BLaER1 (cell line): ENCODE results near the gene SLC4A5.
"Not testable (repeated sequence)": the region's sequence is repeated elsewhere in the genome, so short reads cannot be mapped to it uniquely, and the experiment has no call there.

Experiments used
- H3K27ac ChIP-seq: shearing (Covaris generic); formaldehyde crosslinking; 2 replicates; pipeline ENCODE4 v1.8.1; 2022
- H3K27me3 ChIP-seq: shearing (Covaris generic); formaldehyde crosslinking; 2 replicates; pipeline ENCODE4 v1.8.1; 2022
- H3K36me3 ChIP-seq: shearing (Covaris generic); formaldehyde crosslinking; 2 replicates; pipeline ENCODE4 v1.8.1; 2022
- H3K4me1 ChIP-seq: shearing (Covaris generic); formaldehyde crosslinking; 2 replicates; pipeline ENCODE4 v1.8.1; 2022
- H3K4me2 ChIP-seq: shearing (Covaris generic); formaldehyde crosslinking; 2 replicates; pipeline ENCODE4 v1.8.1; 2022
- H3K4me3 ChIP-seq: shearing (Covaris generic); formaldehyde crosslinking; 2 replicates; pipeline ENCODE4 v1.8.1; 2022
- H3K9ac ChIP-seq: shearing (Covaris generic); formaldehyde crosslinking; 2 replicates; pipeline ENCODE4 v1.8.1; 2022
- H3K9me3 ChIP-seq: shearing (Covaris generic); formaldehyde crosslinking; 2 replicates; pipeline ENCODE4 v1.8.1; 2022
- H4K20me1 ChIP-seq: shearing (Covaris generic); formaldehyde crosslinking; 2 replicates; pipeline ENCODE4 v1.8.1; 2022
- Cebpa-rat ChIP-seq: shearing (Covaris generic); IDR thresholded peaks from 2 replicates; pipeline ENCODE4 v1.8.1; 2022

Gene SLC4A5

GRCh38 chr2:74368499-74368898 is 25.3 kb upstream of the SLC4A5 start:
- H3K9ac ChIP-seq = no peak overlapping the region
- H3K4me1 ChIP-seq = peaks cover 11% of the 10 kb centered on the region
- no peak for TF ChIP-seq Cebpa-rat
- H4K20me1 ChIP-seq = peaks cover 12% of the 10 kb centered on the region
- H3K4me3 ChIP-seq = no peak overlapping the region
- peaks cover 93% of the 10 kb centered on the region for H3K36me3 ChIP-seq
- H3K4me2 ChIP-seq = no peak overlapping the region
- no peaks in the 10 kb centered on the region for H3K27me3 ChIP-seq
- no peaks in the 10 kb centered on the region for H3K9me3 ChIP-seq
- no peak overlapping the region for H3K27ac ChIP-seq

DNA sequence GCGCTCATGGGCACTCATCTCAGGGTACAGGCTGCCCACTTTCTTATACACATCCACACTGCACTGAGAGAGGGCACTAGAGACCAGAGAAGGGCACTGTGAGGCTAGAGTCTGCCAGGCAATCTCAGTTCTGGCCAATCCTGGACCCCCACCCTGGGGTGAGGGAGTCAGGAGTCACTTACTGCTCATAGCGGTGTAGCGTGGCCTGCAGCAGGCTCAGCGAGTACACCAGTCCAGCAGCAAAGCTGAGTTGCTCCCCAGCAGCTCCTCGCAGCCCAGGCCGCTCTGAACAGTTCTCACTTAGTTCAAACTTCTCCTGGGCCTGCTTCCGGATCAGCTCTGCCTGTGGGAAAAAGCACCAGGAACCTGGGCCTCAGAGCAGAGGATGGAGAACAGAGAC is 24.6 kb upstream of the SLC4A5 start:
- H3K27ac ChIP-seq = no peak overlapping the region
- no peak overlapping the region for H3K4me2 ChIP-seq
- no peak overlapping the region for H3K4me3 ChIP-seq
- no peaks in the 10 kb centered on the region for H3K27me3 ChIP-seq
- peaks cover 100% of the 10 kb centered on the region for H3K36me3 ChIP-seq
- TF ChIP-seq Cebpa-rat = no peak
- H4K20me1 ChIP-seq = peaks cover 6% of the 10 kb centered on the region
- H3K4me1 ChIP-seq = peaks cover 4% of the 10 kb centered on the region
- no peak overlapping the region for H3K9ac ChIP-seq
- no peaks in the 10 kb centered on the region for H3K9me3 ChIP-seq

- no peak for TF ChIP-seq Cebpa-rat
- Histone ChIP-seq H3K9me3 (no peaks in the 10 kb centered on the region), H3K27ac (no peak overlapping the region), H3K36me3 (peaks cover 100% of the 10 kb centered on the region), H3K9ac (no peak overlapping the region), H3K4me2 (no peak overlapping the region), H3K27me3 (no peaks in the 10 kb centered on the region), H3K4me3 (no peak overlapping the region), H4K20me1 (no peaks in the 10 kb centered on the region; the same call in 1 of the 2 replicates), H3K4me1 (no peaks in the 10 kb centered on the region)
Measured at GRCh38 chr2:74366036-74366435, 22.8 kb upstream of the SLC4A5 start.

DNA sequence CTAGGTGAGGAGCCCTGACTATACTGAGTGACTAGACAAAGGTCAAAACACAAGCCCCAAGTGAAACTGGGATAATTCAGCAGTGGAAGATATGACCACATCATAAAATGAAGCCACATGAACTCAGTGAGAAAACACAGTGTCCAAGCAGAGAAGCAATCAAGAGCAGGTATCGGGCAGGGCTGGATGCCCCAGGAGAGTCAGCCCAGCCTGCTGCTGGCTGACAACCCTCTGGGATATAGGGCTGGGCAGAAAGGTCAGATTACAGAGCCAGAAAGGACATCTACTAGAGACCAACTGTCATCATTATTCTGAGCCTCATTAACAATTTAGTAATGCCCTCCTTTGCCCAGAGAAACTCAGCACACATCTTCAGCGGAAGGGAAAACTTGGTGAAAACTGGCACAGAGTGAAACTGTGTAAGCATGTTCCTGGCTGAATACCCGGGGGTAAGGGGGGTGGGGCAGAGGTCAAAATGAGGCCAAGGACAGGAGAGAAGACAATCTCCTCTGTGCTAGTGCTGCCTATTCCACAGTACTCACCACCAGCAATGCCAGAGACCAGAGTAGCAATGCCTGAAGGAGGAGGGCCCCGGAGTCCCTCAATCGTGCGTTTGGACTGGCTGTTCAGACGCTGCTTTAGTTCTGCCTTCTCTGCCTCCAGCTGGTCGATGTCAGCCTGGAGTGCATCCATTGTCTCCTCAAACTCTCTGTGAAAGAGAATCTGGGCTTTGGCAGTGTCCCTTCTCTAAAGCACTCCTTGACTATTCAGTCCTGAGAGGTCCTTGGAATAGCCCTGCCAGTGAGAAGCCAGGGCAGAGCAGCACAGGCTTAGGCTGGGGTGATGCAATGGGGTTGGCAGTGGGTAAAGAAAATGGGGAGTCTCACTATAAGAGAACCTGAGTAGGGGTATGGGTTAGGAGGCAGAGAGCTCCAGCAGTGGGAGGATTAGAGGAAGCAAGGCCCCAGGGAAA is 21.6 kb upstream of the SLC4A5 start:
- no peak for TF ChIP-seq Cebpa-rat
- no peak overlapping the region for H3K27ac ChIP-seq
- H3K4me3 ChIP-seq = no peak overlapping the region
- H3K27me3 ChIP-seq = no peaks in the 10 kb centered on the region
- H4K20me1 ChIP-seq = no peaks in the 10 kb centered on the region; the same call in 1 of the 2 replicates
- no peaks in the 10 kb centered on the region for H3K9me3 ChIP-seq
- no peaks in the 10 kb centered on the region for H3K4me1 ChIP-seq
- H3K36me3 ChIP-seq = peaks cover 100% of the 10 kb centered on the region
- H3K9ac ChIP-seq = no peak overlapping the region
- no peak overlapping the region for H3K4me2 ChIP-seq

DNA sequence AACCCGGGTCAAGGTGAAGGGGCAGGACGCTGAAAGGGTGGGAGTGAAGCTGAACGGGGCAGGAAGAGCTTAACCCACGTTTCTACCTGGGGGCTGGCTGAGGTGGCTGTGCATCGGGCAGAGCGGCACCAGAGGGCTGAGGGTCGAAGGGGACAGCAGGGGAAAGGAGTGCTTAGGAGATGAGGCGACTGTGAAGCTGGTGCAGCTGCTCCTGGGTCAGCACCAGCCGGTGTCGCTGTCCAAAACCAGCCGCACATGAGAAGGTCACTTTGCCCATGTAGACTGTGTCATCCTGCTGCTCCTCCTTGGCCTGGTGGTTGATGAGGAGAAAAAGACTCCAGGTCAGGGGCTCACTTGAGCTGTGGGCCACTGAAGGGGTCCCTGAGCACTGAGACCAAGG is 18.1 kb upstream of the SLC4A5 start:
- Histone ChIP-seq H3K36me3 (peaks cover 100% of the 10 kb centered on the region), H3K4me1 (no peaks in the 10 kb centered on the region)

DNA sequence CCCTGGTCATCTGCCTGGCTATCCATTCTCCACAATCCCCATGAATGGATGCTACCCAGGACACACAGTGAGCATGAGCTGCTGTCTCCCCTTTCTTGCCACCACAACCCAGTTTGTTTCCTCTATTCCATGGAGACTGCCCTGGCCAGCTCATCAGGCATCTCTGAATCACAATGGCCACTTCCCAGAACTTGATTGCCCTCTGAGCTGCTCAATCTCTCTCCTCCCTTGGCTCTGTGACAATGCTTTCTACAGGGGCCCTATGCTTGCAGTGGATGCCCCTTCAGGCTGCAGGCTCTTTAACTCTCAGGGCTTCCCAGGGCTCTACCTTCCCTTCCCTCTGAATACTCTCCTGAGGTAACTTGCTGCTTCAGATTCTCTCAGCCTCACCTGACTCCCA is 14.4 kb upstream of the SLC4A5 start:
- Histone ChIP-seq H3K4me1 (no peaks in the 10 kb centered on the region), H3K36me3 (peaks cover 69% of the 10 kb centered on the region), H3K9me3 (no peaks in the 10 kb centered on the region)

More for the DNA sequence above, 18.1 kb upstream of the SLC4A5 start:
- no peaks in the 10 kb centered on the region for H3K9me3 ChIP-seq
- H4K20me1 ChIP-seq = no peaks in the 10 kb centered on the region; the same call in 1 of the 2 replicates
- H3K27ac ChIP-seq = no peak overlapping the region
- no peak overlapping the region for H3K9ac ChIP-seq
- H3K4me3 ChIP-seq = no peak overlapping the region
- no peak overlapping the region for H3K4me2 ChIP-seq
- TF ChIP-seq Cebpa-rat = no peak
- no peaks in the 10 kb centered on the region for H3K27me3 ChIP-seq

GRCh38 chr2:74349889-74350288 is 6.7 kb upstream of the SLC4A5 start:
- no peaks in the 10 kb centered on the region for H3K9me3 ChIP-seq
- no peak overlapping the region for H3K4me2 ChIP-seq
- H3K27ac ChIP-seq = no peak overlapping the region
- no peak overlapping the region for H3K4me3 ChIP-seq
- no peak for TF ChIP-seq Cebpa-rat
- no peaks in the 10 kb centered on the region for H4K20me1 ChIP-seq
- no peaks in the 10 kb centered on the region for H3K36me3 ChIP-seq
- H3K9ac ChIP-seq = no peak overlapping the region
- no peaks in the 10 kb centered on the region for H3K4me1 ChIP-seq
- no peaks in the 10 kb centered on the region for H3K27me3 ChIP-seq

More for the DNA sequence above, 14.4 kb upstream of the SLC4A5 start:
- H4K20me1 ChIP-seq = no peaks in the 10 kb centered on the region
- H3K4me3 ChIP-seq = no peak overlapping the region
- H3K27ac ChIP-seq = no peak overlapping the region
- no peaks in the 10 kb centered on the region for H3K27me3 ChIP-seq
- H3K9ac ChIP-seq = no peak overlapping the region
- no peak overlapping the region for H3K4me2 ChIP-seq
- no peak for TF ChIP-seq Cebpa-rat

DNA sequence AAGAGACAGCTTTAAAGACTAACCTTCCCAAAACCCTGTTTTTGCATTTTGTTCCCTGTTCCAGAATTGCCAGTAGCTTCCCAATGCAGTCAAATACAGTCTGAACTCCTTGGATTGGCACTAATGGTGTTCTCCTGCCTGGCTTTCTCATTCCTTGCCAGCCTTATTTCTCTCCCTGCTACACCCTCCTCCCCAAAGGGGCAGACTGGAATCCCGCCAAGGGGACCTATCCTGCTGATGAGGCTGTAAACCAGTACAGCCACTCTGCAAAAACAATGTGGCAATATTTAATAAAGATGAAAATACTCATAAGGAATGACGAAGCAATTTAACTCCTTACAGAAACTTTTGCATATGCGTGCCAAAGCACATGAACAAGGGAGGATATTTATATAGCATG is 4.5 kb upstream of the SLC4A5 start:
- TF ChIP-seq Cebpa-rat = no peak
- no peaks in the 10 kb centered on the region for H4K20me1 ChIP-seq
- H3K27me3 ChIP-seq = no peaks in the 10 kb centered on the region
- H3K9me3 ChIP-seq = no peaks in the 10 kb centered on the region
- no peak overlapping the region for H3K4me2 ChIP-seq
- H3K27ac ChIP-seq = no peak overlapping the region
- no peaks in the 10 kb centered on the region for H3K36me3 ChIP-seq
- H3K9ac ChIP-seq = no peak overlapping the region
- H3K4me1 ChIP-seq = no peaks in the 10 kb centered on the region
- no peak overlapping the region for H3K4me3 ChIP-seq

GRCh38 chr2:74347303-74347702 is 4.1 kb upstream of the SLC4A5 start:
- Histone ChIP-seq H3K4me1 (no peaks in the 10 kb centered on the region), H3K9me3 (no peaks in the 10 kb centered on the region), H3K4me2 (no peak overlapping the region), H3K27me3 (no peaks in the 10 kb centered on the region), H3K4me3 (no peak overlapping the region), H4K20me1 (no peaks in the 10 kb centered on the region), H3K9ac (no peak overlapping the region), H3K36me3 (no peaks in the 10 kb centered on the region), H3K27ac (no peak overlapping the region)
- TF ChIP-seq Cebpa-rat = no peak

DNA sequence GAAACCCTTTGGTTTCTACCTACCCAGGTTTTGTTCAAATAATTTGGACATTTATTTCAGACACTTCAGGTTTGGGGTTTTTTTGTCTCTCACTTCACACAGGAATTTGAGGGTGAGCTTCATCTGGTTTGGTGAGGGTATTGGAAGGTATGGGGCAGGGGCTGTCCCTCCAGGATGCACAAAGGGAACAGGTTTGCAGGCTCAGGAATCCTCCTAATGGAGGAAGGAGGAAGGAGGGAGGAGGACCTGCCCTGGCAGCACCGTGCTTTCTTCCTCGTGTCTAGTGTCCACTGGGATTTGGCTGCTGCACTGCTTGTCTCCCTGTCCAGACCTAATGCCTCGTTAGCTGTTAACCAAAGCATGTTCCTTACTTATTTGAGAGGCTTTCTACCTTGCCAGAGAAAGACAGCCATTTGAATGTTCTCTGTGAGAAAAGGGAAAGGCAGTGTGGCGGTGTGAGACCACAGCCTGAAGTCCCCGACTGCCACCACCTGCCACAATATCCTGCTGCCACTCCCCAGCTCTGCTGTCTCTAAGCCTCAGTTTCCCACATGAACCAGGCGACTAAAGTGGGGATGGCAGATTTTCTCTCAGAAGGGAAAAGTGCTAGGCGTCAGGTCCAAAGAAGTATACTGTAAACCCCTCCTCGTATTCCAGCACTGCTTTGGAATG is 2.2 kb upstream of the SLC4A5 start:
- no peaks in the 10 kb centered on the region for H3K36me3 ChIP-seq
- H4K20me1 ChIP-seq = no peaks in the 10 kb centered on the region
- TF ChIP-seq Cebpa-rat = no peak
- H3K4me1 ChIP-seq = no peaks in the 10 kb centered on the region
- no peak overlapping the region for H3K27ac ChIP-seq
- no peak overlapping the region for H3K4me2 ChIP-seq
- H3K9ac ChIP-seq = no peak overlapping the region
- no peaks in the 10 kb centered on the region for H3K9me3 ChIP-seq
- H3K4me3 ChIP-seq = no peak overlapping the region
- no peaks in the 10 kb centered on the region for H3K27me3 ChIP-seq

DNA sequence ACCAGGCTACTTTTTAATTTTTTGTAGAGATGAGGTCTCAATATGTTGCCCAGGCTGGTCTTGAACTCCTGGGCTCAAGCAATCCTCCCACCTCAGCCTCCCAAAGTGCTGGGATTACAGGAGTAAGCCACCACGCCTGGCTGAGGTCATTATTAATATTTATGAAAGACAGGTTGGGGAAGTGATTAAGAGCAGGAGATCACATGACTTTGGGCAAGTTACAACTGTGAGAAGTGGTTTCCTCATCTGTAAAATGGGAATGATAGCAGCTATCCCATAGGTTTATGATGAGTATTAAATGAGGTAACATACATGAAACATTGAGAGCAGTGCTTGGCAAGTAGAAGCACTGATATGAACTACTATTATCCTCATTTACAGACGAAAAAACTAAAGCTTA is 7.0 kb downstream of the SLC4A5 start:
- not testable (repeated sequence) for H3K4me2 ChIP-seq, H4K20me1 ChIP-seq, H3K4me1 ChIP-seq, H3K27ac ChIP-seq, H3K9me3 ChIP-seq, H3K27me3 ChIP-seq, H3K36me3 ChIP-seq, H3K9ac ChIP-seq, H3K4me3 ChIP-seq
